KMS-11 (cell line): ENCODE measurements around the gene AZGP1.
"Not testable (repeated sequence)": the region's sequence is repeated elsewhere in the genome, so short reads cannot be mapped to it uniquely, and the experiment has no call there.

Experiments used
- H2AFZ ChIP-seq: fragments of 200-600 bp; sonication (generic); 2 replicates; pipeline ENCODE4 v1.6.1; 2016; ENCODE audit warnings: antibody characterized with exemption, mixed run types, low read depth
- H3K27ac ChIP-seq: fragments of 200-600 bp; sonication (generic); 2 replicates; pipeline ENCODE4 v1.6.1; 2016; ENCODE audit warnings: mild to moderate bottlenecking, mixed run types
- H3K27me3 ChIP-seq: fragments of 200-600 bp; sonication (generic); 2 replicates; pipeline ENCODE4 v1.6.1; 2017; ENCODE audit warnings: mild to moderate bottlenecking, low read depth, mixed run types, moderate library complexity; ENCODE audit not compliant: insufficient read depth
- H3K36me3 ChIP-seq: fragments of 200-600 bp; sonication (generic); 2 replicates; pipeline ENCODE4 v1.6.1; 2017; ENCODE audit warnings: mild to moderate bottlenecking, mixed run types; ENCODE audit not compliant: insufficient read depth
- H3K4me1 ChIP-seq: fragments of 200-600 bp; sonication (generic); 2 replicates; pipeline ENCODE4 v1.6.1; 2016; ENCODE audit warnings: mild to moderate bottlenecking, low read depth, mixed run types; ENCODE audit not compliant: poor library complexity, severe bottlenecking
- H3K4me2 ChIP-seq: fragments of 200-600 bp; sonication (generic); 2 replicates; pipeline ENCODE4 v1.7.0; 2016; ENCODE audit warnings: mild to moderate bottlenecking, mixed run types
- H3K4me3 ChIP-seq: fragments of 200-600 bp; sonication (generic); IDR thresholded peaks from 2 replicates; pipeline ENCODE4 v1.6.1; 2017; ENCODE audit warnings: low read depth, low read length, mixed read lengths; ENCODE audit not compliant: insufficient read depth
- H3K79me2 ChIP-seq: fragments of 200-600 bp; sonication (generic); 2 replicates; pipeline ENCODE4 v1.6.1; 2016; ENCODE audit warnings: low read depth, mixed run types; ENCODE audit not compliant: insufficient read depth
- H3K9ac ChIP-seq: fragments of 200-600 bp; sonication (generic); 2 replicates; pipeline ENCODE4 v1.6.1; 2016; ENCODE audit warnings: mild to moderate bottlenecking, mixed run types
- H4K20me1 ChIP-seq: fragments of 200-600 bp; sonication (generic); 2 replicates; pipeline ENCODE4 v1.6.1; 2016; ENCODE audit warnings: mild to moderate bottlenecking, mixed run types; ENCODE audit not compliant: insufficient read depth
- CTCF ChIP-seq: fragments of 200-600 bp; sonication (generic); conservative IDR thresholded peaks from 2 replicates; pipeline ENCODE4 v1.6.1; 2017; ENCODE audit warnings: low read depth, mild to moderate bottlenecking, antibody characterized with exemption, low read length, moderate library complexity, mixed read lengths

Gene AZGP1

GRCh38 chr7:99958564-99959227 is 17.1 kb downstream of the AZGP1 start:
- no peak for TF ChIP-seq CTCF
- no peak overlapping the region for H3K27ac ChIP-seq
- H4K20me1 ChIP-seq, result no peaks in the 10 kb centered on the region
- H3K4me3 ChIP-seq, result no peak overlapping the region
- no peak overlapping the region for H2AFZ ChIP-seq
- H3K4me1 ChIP-seq, result peaks cover 1% of the 10 kb centered on the region
- H3K36me3 ChIP-seq, result no peaks in the 10 kb centered on the region
- H3K27me3 ChIP-seq, result no peaks in the 10 kb centered on the region; the same call in 1 of the 2 replicates
- no peaks in the 10 kb centered on the region for H3K79me2 ChIP-seq
- no peak overlapping the region for H3K4me2 ChIP-seq
- H3K9ac ChIP-seq, result no peak overlapping the region

- peaks cover 4% of the 10 kb centered on the region for H3K4me1 ChIP-seq
- no peak overlapping the region for H3K9ac ChIP-seq
- H3K27ac ChIP-seq, result no peak overlapping the region
- no peaks in the 10 kb centered on the region; the same call in 1 of the 2 replicates for H3K27me3 ChIP-seq
- no peaks in the 10 kb centered on the region for H3K36me3 ChIP-seq
- TF ChIP-seq CTCF, result no peak
- H2AFZ ChIP-seq, result no peak overlapping the region
- H3K4me3 ChIP-seq, result no peak overlapping the region
- no peaks in the 10 kb centered on the region for H3K79me2 ChIP-seq
- no peaks in the 10 kb centered on the region for H4K20me1 ChIP-seq
- no peak overlapping the region for H3K4me2 ChIP-seq
Observed at GRCh38 chr7:99955247-99955646, 20.6 kb downstream of the AZGP1 start.

- not testable (repeated sequence) for H3K79me2 ChIP-seq, H2AFZ ChIP-seq, H3K27me3 ChIP-seq, H3K4me1 ChIP-seq, H3K27ac ChIP-seq, H3K36me3 ChIP-seq, H3K4me2 ChIP-seq, H4K20me1 ChIP-seq, H3K4me3 ChIP-seq, H3K9ac ChIP-seq
Observed at GRCh38 chr7:99954643-99955042, 21.2 kb downstream of the AZGP1 start.

- Histone ChIP-seq H3K36me3 (no peaks in the 10 kb centered on the region), H3K9ac (no peak overlapping the region), H3K79me2 (no peaks in the 10 kb centered on the region), H3K4me1 (peaks cover 4% of the 10 kb centered on the region), H2AFZ (no peak overlapping the region), H3K27ac (no peak overlapping the region), H3K4me3 (no peak overlapping the region), H3K4me2 (no peak overlapping the region), H3K27me3 (no peaks in the 10 kb centered on the region; the same call in 1 of the 2 replicates), H4K20me1 (no peaks in the 10 kb centered on the region)
- TF ChIP-seq CTCF, result no peak
Observed at GRCh38 chr7:99953649-99954048, 22.2 kb downstream of the AZGP1 start.

- H3K4me3 ChIP-seq, H3K79me2 ChIP-seq, H3K4me1 ChIP-seq, H4K20me1 ChIP-seq, H3K9ac ChIP-seq, H3K36me3 ChIP-seq, H3K4me2 ChIP-seq, H2AFZ ChIP-seq, H3K27ac ChIP-seq, H3K27me3 ChIP-seq: not testable (repeated sequence)
Observed at GRCh38 chr7:99952649-99953048, 23.2 kb downstream of the AZGP1 start.

- not testable (repeated sequence) for H3K4me1 ChIP-seq, H4K20me1 ChIP-seq, H3K79me2 ChIP-seq, H3K4me2 ChIP-seq, H3K27me3 ChIP-seq, H3K4me3 ChIP-seq, H3K9ac ChIP-seq, H2AFZ ChIP-seq, H3K36me3 ChIP-seq, H3K27ac ChIP-seq
Observed at GRCh38 chr7:99950819-99951218, 25.0 kb downstream of the AZGP1 start.
